DMS53 treated with DMSO at 0.1 percent for 48 hours (cell line): ENCODE results near the gene COP1.
"Not testable (repeated sequence)": the region's sequence is repeated elsewhere in the genome, so short reads cannot be mapped to it uniquely, and the experiment has no call there.

Experiments used
- DNase-seq: peaks from one replicate; lab custom pipeline; 2025; ENCODE audit not compliant: unreplicated experiment; lab: John Stamatoyannopoulos, UW

The COP1 gene

GRCh38 chr1:176051402-176051801 lies 155.7 kb downstream of the COP1 start:
- no peak for DNase-seq

- DNase-seq: no peak
Measured at GRCh38 chr1:176049582-176049981, 157.5 kb downstream of the COP1 start.

GRCh38 chr1:176046926-176047325 lies 160.2 kb downstream of the COP1 start:
- DNase-seq: no peak

GRCh38 chr1:176043537-176043936 lies 163.5 kb downstream of the COP1 start:
- DNase-seq: no peak

- DNase-seq: no peak
Measured at GRCh38 chr1:176033881-176034280, 173.2 kb downstream of the COP1 start.

GRCh38 chr1:176033474-176033873 lies 173.6 kb downstream of the COP1 start:
- DNase-seq: no peak

- no peak for DNase-seq
Measured at GRCh38 chr1:176032040-176032645, 174.9 kb downstream of the COP1 start.

- no peak for DNase-seq
Measured at GRCh38 chr1:176029609-176030008, 177.5 kb downstream of the COP1 start.

GRCh38 chr1:176029155-176029554 lies 177.9 kb downstream of the COP1 start:
- DNase-seq: no peak

GRCh38 chr1:176027934-176028333 lies 179.2 kb downstream of the COP1 start:
- DNase-seq: not testable (repeated sequence)

- DNase-seq: no peak
Measured at GRCh38 chr1:176022574-176022973, 184.5 kb downstream of the COP1 start.

GRCh38 chr1:176017722-176018121 lies 189.4 kb downstream of the COP1 start:
- no peak for DNase-seq

- no peak for DNase-seq
Measured at GRCh38 chr1:176009951-176010350, 197.1 kb downstream of the COP1 start.

- not testable (repeated sequence) for DNase-seq
Measured at GRCh38 chr1:176007756-176008389, 199.2 kb downstream of the COP1 start.

GRCh38 chr1:175994660-175995059 lies 212.4 kb downstream of the COP1 start:
- not testable (repeated sequence) for DNase-seq

- DNase-seq: not testable (repeated sequence)
Measured at GRCh38 chr1:175992825-175993224, 214.3 kb downstream of the COP1 start.

- not testable (repeated sequence) for DNase-seq
Measured at GRCh38 chr1:175992202-175992601, 214.9 kb downstream of the COP1 start.

GRCh38 chr1:175984813-175985212 lies 222.3 kb downstream of the COP1 start:
- no peak for DNase-seq

- no peak for DNase-seq
Measured at GRCh38 chr1:175984057-175984812, 222.9 kb downstream of the COP1 start.

- not testable (repeated sequence) for DNase-seq
Measured at GRCh38 chr1:175983363-175983762, 223.7 kb downstream of the COP1 start.

- no peak for DNase-seq
Measured at GRCh38 chr1:175981128-175981527, 226.0 kb downstream of the COP1 start.

- no peak for DNase-seq
Measured at GRCh38 chr1:175978926-175979325, 228.2 kb downstream of the COP1 start.
